Liver (tissue), 9 donors: ENCODE results near the gene MLEC. TPM values are rescaled to one million over a fixed set of nuclear protein-coding genes. Genes with fewer than 3 reads are reported as not detected.

ENCODE experiments used
- DNase-seq: peaks from one replicate; pipeline ENCODE4 v3.0.0-alpha.2; 2017; ENCODE audit warnings: low spot score
- H3K27ac ChIP-seq, 2 donors: one replicate each; pipeline ENCODE4 v1.7.0; 2013; ENCODE audit warnings: inconsistent platforms in 2 of 2, low read length in 2 of 2, control low read depth in 1 of 2, low read depth in 1 of 2, mild to moderate bottlenecking in 1 of 2
- H3K27me3 ChIP-seq, 4 donors: one replicate each; pipeline versions ENCODE4 v1.6.1 to v1.7.0; 2013; ENCODE audit warnings: low read length in 3 of 4, inconsistent platforms in 1 of 4, mild to moderate bottlenecking in 1 of 4, moderate library complexity in 1 of 4; ENCODE audit not compliant: control insufficient read depth in 4 of 4, insufficient read depth in 4 of 4
- H3K36me3 ChIP-seq, 4 donors: one replicate each; pipeline versions ENCODE4 v1.6.1 to v1.7.0; 2013; ENCODE audit warnings: low read length in 3 of 4, mild to moderate bottlenecking in 3 of 4, low read depth in 1 of 4, moderate library complexity in 1 of 4; ENCODE audit not compliant: control insufficient read depth in 4 of 4, insufficient read depth in 3 of 4
- H3K4me1 ChIP-seq, 4 donors: one replicate each; pipeline versions ENCODE4 v1.6.1 to v1.7.0; 2013; ENCODE audit warnings: low read length in 3 of 4, mild to moderate bottlenecking in 3 of 4, moderate library complexity in 1 of 4; ENCODE audit not compliant: control insufficient read depth in 4 of 4, insufficient read depth in 4 of 4
- H3K4me3 ChIP-seq, 3 donors: one replicate each; pipeline versions ENCODE4 v1.6.1 to v1.7.0; 2013; ENCODE audit warnings: low read length in 3 of 3, control low read depth in 1 of 3, low read depth in 1 of 3, mild to moderate bottlenecking in 1 of 3
- H3K9ac ChIP-seq, 2 donors: one replicate each; pipeline ENCODE4 v1.7.0; 2013; ENCODE audit warnings: low read length in 2 of 2, mild to moderate bottlenecking in 2 of 2, moderate library complexity in 2 of 2, control low read depth in 1 of 2, low read depth in 1 of 2
- H3K9me3 ChIP-seq, 4 donors: one replicate each; pipeline versions ENCODE4 v1.6.1 to v1.7.0; 2013; ENCODE audit warnings: low read length in 3 of 4; ENCODE audit not compliant: control insufficient read depth in 4 of 4
- ATF3 ChIP-seq: IDR thresholded peaks from 2 replicates; pipeline ENCODE4 v1.6.1; 2016; ENCODE audit warnings: antibody characterized with exemption
- EGR1 ChIP-seq, 2 donors: IDR thresholded peaks; 2 replicates each; pipeline ENCODE4 v1.6.1; 2016 to 2018; ENCODE audit warnings: antibody characterized with exemption in 2 of 2, low read depth in 2 of 2
- FOXA2 ChIP-seq: IDR thresholded peaks from 2 replicates; pipeline ENCODE4 v1.6.1; 2016; ENCODE audit warnings: antibody characterized with exemption
- GABPA ChIP-seq, 2 donors: IDR thresholded peaks in 1 of 2; conservative IDR thresholded peaks in 1 of 2; 2 replicates each; pipeline ENCODE4 v1.6.1; 2016; ENCODE audit warnings: antibody characterized with exemption in 2 of 2, mild to moderate bottlenecking in 1 of 2, moderate library complexity in 1 of 2
- HNF4A ChIP-seq, 2 donors: conservative IDR thresholded peaks; 2 replicates each; pipeline ENCODE4 v1.6.1; 2016; ENCODE audit warnings: antibody characterized with exemption in 2 of 2, mild to moderate bottlenecking in 2 of 2
- NR2F2 ChIP-seq: IDR thresholded peaks from 2 replicates; pipeline ENCODE4 v1.6.1; 2016; ENCODE audit warnings: antibody characterized with exemption
- REST ChIP-seq: IDR thresholded peaks from 2 replicates; pipeline ENCODE4 v1.6.1; 2016; ENCODE audit warnings: antibody characterized with exemption, mild to moderate bottlenecking
- RXRA ChIP-seq, 2 donors: IDR thresholded peaks; 2 replicates each; pipeline ENCODE4 v1.6.1; 2017 to 2018; ENCODE audit warnings: antibody characterized with exemption in 2 of 2, mild to moderate bottlenecking in 1 of 2
- TAF1 ChIP-seq: conservative IDR thresholded peaks from 2 replicates; pipeline ENCODE4 v1.6.1; 2016; ENCODE audit warnings: antibody characterized with exemption, mild to moderate bottlenecking
- YY1 ChIP-seq: IDR thresholded peaks from 2 replicates; pipeline ENCODE4 v1.6.1; 2016; ENCODE audit warnings: antibody characterized with exemption, mild to moderate bottlenecking
- WGBS: extraction: QIAGEN DNeasy Blood & Tissue Kit; methylation state at CpG from one replicate; pipeline ENCODE4 v1.1.7; 2013; 5-methylcytosine and 5-hydroxymethylcytosine counted together
- polyA plus RNA-seq, 2 donors: library from polyadenylated mRNA; stranded (reverse) in 1 of 2; unstranded in 1 of 2; fragments of 200-250 nt in 1 of 2; fragments of >200 nt in 1 of 2; fragmentation: Nextera tagmentation in 1 of 2; extraction: Ambion mirVana in 1 of 2; gene quantifications; one replicate each; pipeline versions ENCODE4 v1.2.1 to v1.2.3, GENCODE V29; 2013 to 2015
- total RNA-seq, 2 donors: library from RNA; depleted of rRNA; stranded (reverse); fragments of >200 nt; gene quantifications; one replicate each; pipeline ENCODE4 v1.2.3, GENCODE V29; 2014
- donor health status: healthy.
- donor health status: healthy.
- donor health status: healthy.
- donor health status: healthy.
- donor health status: healthy.

MLEC gene
- total and polyA plus RNA-seq, 4 donors = 61.4 to 170 (median 115) TPM

GRCh38 chr12:120687578-120688289 lies 785 bp downstream of the MLEC start:
- peak overlapping the region; percentile 75 to 89 for H3K27ac ChIP-seq
- peaks cover 8 to 52% (median 43%) of the 10 kb centered on the region in 4 donors for H3K4me1 ChIP-seq
- no peaks in the 10 kb centered on the region for H3K36me3 ChIP-seq
- peak overlapping the region; percentile 73 to 93 (median 88) for H3K4me3 ChIP-seq
- WGBS = under 1% methylated on average over 31 of the region's 31 CpGs
- TF ChIP-seq YY1 (no peak), EGR1 (IDR thresholded peaks at IDR 0.05; ENCODE audit: low read depth in 2 of 2) (no peak), HNF4A (conservative IDR thresholded peaks at IDR 0.05) (no peak), GABPA (IDR thresholded peaks at IDR 0.05 in 1 of 2, conservative IDR thresholded peaks at IDR 0.05 in 1 of 2) (no peak)
- peak; percentile 41 for DNase-seq
- H3K9ac ChIP-seq = peak overlapping the region; percentile 78 to 83
- H3K27me3 ChIP-seq = no peaks in the 10 kb centered on the region
- no peaks in the 10 kb centered on the region for H3K9me3 ChIP-seq

- peak in 1 of 2 donors; percentile 12 for TF ChIP-seq RXRA (IDR thresholded peaks at IDR 0.05)
- TF ChIP-seq FOXA2 = no peak
- TF ChIP-seq HNF4A (conservative IDR thresholded peaks at IDR 0.05) = peak in 1 of 2 donors; percentile 34
- peak overlapping the region; percentile 14 to 75 for H3K27ac ChIP-seq
- H3K4me3 ChIP-seq = peak overlapping the region; percentile 73 to 93 (median 88)
- no peak for DNase-seq
- peaks cover 9 to 58% (median 49%) of the 10 kb centered on the region in 4 donors for H3K4me1 ChIP-seq
- H3K9me3 ChIP-seq = no peaks in the 10 kb centered on the region
- no peaks in the 10 kb centered on the region for H3K36me3 ChIP-seq
- peak overlapping the region; percentile 78 to 83 for H3K9ac ChIP-seq
- 2% methylated on average over 6 of the region's 6 CpGs for WGBS
- no peaks in the 10 kb centered on the region for H3K27me3 ChIP-seq
These were observed 1.6 kb downstream of the MLEC start for GRCh38 chr12:120688527-120689071.

- 67% methylated on average over 6 of the region's 6 CpGs for WGBS
- TF ChIP-seq FOXA2 (no peak), GABPA (IDR thresholded peaks at IDR 0.05 in 1 of 2, conservative IDR thresholded peaks at IDR 0.05 in 1 of 2) (no peak), RXRA (IDR thresholded peaks at IDR 0.05) (no peak), REST (no peak), ATF3 (no peak), NR2F2 (no peak), TAF1 (no peak)
- no peaks in the 10 kb centered on the region for H3K27me3 ChIP-seq
- peak overlapping the region; percentile 26 to 93 (median 88) for H3K4me3 ChIP-seq
- no peak for DNase-seq
- H3K9me3 ChIP-seq = no peaks in the 10 kb centered on the region
- peak overlapping the region in 1 of 2 donors; percentile 17 for H3K9ac ChIP-seq
- peaks cover 1 to 6% (median 2%) of the 10 kb centered on the region in 4 donors for H3K36me3 ChIP-seq
- peak overlapping the region; percentile 6 to 16 for H3K27ac ChIP-seq
- peaks cover 9 to 58% (median 49%) of the 10 kb centered on the region in 4 donors for H3K4me1 ChIP-seq
These were observed 2.6 kb downstream of the MLEC start for GRCh38 chr12:120689397-120690082.
